ENCODE data around the gene CXXC1.

CXXC1 gene

GRCh38 chr18:50275503-50276036 is 11.9 kb downstream of the CXXC1 start:
- Histone ChIP-seq H3K9me3 (ENCODE audit: control extremely low read depth in 1 of 5, control insufficient read depth in 4 of 5, insufficient read depth in 2 of 5, low read depth in 1 of 5, low read length in 4 of 5) (no peaks in the 10 kb centered on the region), H3K4me1 (ENCODE audit: control extremely low read depth in 1 of 4, control insufficient read depth in 4 of 4, insufficient read depth in 4 of 4, low read length in 3 of 4) (peaks cover 0 to 17% (median 10%) of the 10 kb centered on the region in 4 experiments), H3K27ac (ENCODE audit: insufficient read depth in 1 of 2, low read depth in 1 of 2, low read length in 2 of 2, poor library complexity in 1 of 2, severe bottlenecking in 2 of 2) (no peak overlapping the region), H3K27me3 (replicated peaks in 2 of 5; ENCODE audit: control insufficient read depth in 4 of 5, insufficient read depth in 5 of 5, low read length in 4 of 5) (no peaks in the 10 kb centered on the region), H3K4me3 (ENCODE audit: control insufficient read depth in 1 of 7, extremely low read depth in 1 of 7, insufficient read depth in 4 of 7, low read depth in 2 of 7, low read length in 6 of 7) (no peak overlapping the region), H3K36me3 (ENCODE audit: control insufficient read depth in 4 of 4, insufficient read depth in 4 of 4, low read length in 3 of 4) (peaks cover 42 to 86% (median 66%) of the 10 kb centered on the region in 4 experiments)
- ChIA-PET CTCF (no interaction called here), POLR2A (no interaction called here)
- DNase-seq: no peak
- WGBS (ENCODE audit: insufficient coverage): 98% methylated on average over 15 of the region's 19 CpGs

- Histone ChIP-seq H3K27ac (ENCODE audit: insufficient read depth in 1 of 2, low read depth in 1 of 2, low read length in 2 of 2, poor library complexity in 1 of 2, severe bottlenecking in 2 of 2) (no peak overlapping the region), H3K4me3 (ENCODE audit: control insufficient read depth in 1 of 7, extremely low read depth in 1 of 7, insufficient read depth in 4 of 7, low read depth in 2 of 7, low read length in 6 of 7) (no peak overlapping the region), H3K9me3 (ENCODE audit: control extremely low read depth in 1 of 5, control insufficient read depth in 4 of 5, insufficient read depth in 2 of 5, low read depth in 1 of 5, low read length in 4 of 5) (no peaks in the 10 kb centered on the region), H3K4me1 (ENCODE audit: control extremely low read depth in 1 of 4, control insufficient read depth in 4 of 4, insufficient read depth in 4 of 4, low read length in 3 of 4) (peaks cover 0 to 10% (median 3%) of the 10 kb centered on the region in 4 experiments), H3K27me3 (replicated peaks in 2 of 5; ENCODE audit: control insufficient read depth in 4 of 5, insufficient read depth in 5 of 5, low read length in 4 of 5) (no peaks in the 10 kb centered on the region), H3K36me3 (ENCODE audit: control insufficient read depth in 4 of 4, insufficient read depth in 4 of 4, low read length in 3 of 4) (peaks cover 43 to 92% (median 69%) of the 10 kb centered on the region in 4 experiments)
- 90% methylated on average over 2 of the region's 10 CpGs for WGBS (ENCODE audit: insufficient coverage)
- ChIA-PET CTCF (interaction anchor here (1.0 kb wide), 1 partner anchor 57 kb away, joined by 3 read pairs; no protein-coding TSS in a partner anchor), POLR2A (no interaction called here)
- no peak for DNase-seq
Observed at GRCh38 chr18:50274941-50275340, 12.6 kb downstream of the CXXC1 start.

- DNase-seq: no peak
- no peak overlapping the region for H3K27ac ChIP-seq (ENCODE audit: insufficient read depth in 1 of 2, low read depth in 1 of 2, low read length in 2 of 2, poor library complexity in 1 of 2, severe bottlenecking in 2 of 2)
- POLR2A ChIA-PET: no interaction called here
- WGBS (ENCODE audit: insufficient coverage): 92% methylated on average over 12 of the region's 17 CpGs
- H3K27me3 ChIP-seq (replicated peaks in 2 of 5; ENCODE audit: control insufficient read depth in 4 of 5, insufficient read depth in 5 of 5, low read length in 4 of 5): no peaks in the 10 kb centered on the region
- peaks cover 0 to 2% (median 0%) of the 10 kb centered on the region in 4 experiments for H3K4me1 ChIP-seq (ENCODE audit: control extremely low read depth in 1 of 4, control insufficient read depth in 4 of 4, insufficient read depth in 4 of 4, low read length in 3 of 4)
- H3K4me3 ChIP-seq (ENCODE audit: control insufficient read depth in 1 of 7, extremely low read depth in 1 of 7, insufficient read depth in 4 of 7, low read depth in 2 of 7, low read length in 6 of 7): no peak overlapping the region
- H3K9me3 ChIP-seq (ENCODE audit: control extremely low read depth in 1 of 5, control insufficient read depth in 4 of 5, insufficient read depth in 2 of 5, low read depth in 1 of 5, low read length in 4 of 5): no peaks in the 10 kb centered on the region
- CTCF ChIA-PET: interaction anchor here (1.0 kb wide), 1 partner anchor 56 kb away, joined by 3 read pairs; no protein-coding TSS in a partner anchor
- peaks cover 44 to 93% (median 76%) of the 10 kb centered on the region in 4 experiments for H3K36me3 ChIP-seq (ENCODE audit: control insufficient read depth in 4 of 4, insufficient read depth in 4 of 4, low read length in 3 of 4)
Observed at GRCh38 chr18:50274044-50274442, 13.4 kb downstream of the CXXC1 start.

GRCh38 chr18:50273203-50274043 is 14.1 kb downstream of the CXXC1 start:
- CTCF ChIA-PET: no interaction called here

GRCh38 chr18:50272568-50272967 is 14.9 kb downstream of the CXXC1 start:
- no peak for DNase-seq
- CTCF ChIA-PET: interaction anchor here (1.6 kb wide), 1 partner anchor 104 kb away, joined by 3 read pairs; no protein-coding TSS in a partner anchor
- Histone ChIP-seq H3K4me1 (ENCODE audit: control extremely low read depth in 1 of 4, control insufficient read depth in 4 of 4, insufficient read depth in 4 of 4, low read length in 3 of 4) (peaks cover 0 to 6% (median 0%) of the 10 kb centered on the region in 4 experiments), H3K9me3 (ENCODE audit: control extremely low read depth in 1 of 5, control insufficient read depth in 4 of 5, insufficient read depth in 2 of 5, low read depth in 1 of 5, low read length in 4 of 5) (no peaks in the 10 kb centered on the region), H3K27me3 (replicated peaks in 2 of 5; ENCODE audit: control insufficient read depth in 4 of 5, insufficient read depth in 5 of 5, low read length in 4 of 5) (no peaks in the 10 kb centered on the region), H3K27ac (ENCODE audit: insufficient read depth in 1 of 2, low read depth in 1 of 2, low read length in 2 of 2, poor library complexity in 1 of 2, severe bottlenecking in 2 of 2) (no peak overlapping the region), H3K36me3 (ENCODE audit: control insufficient read depth in 4 of 4, insufficient read depth in 4 of 4, low read length in 3 of 4) (peaks cover 38 to 89% (median 70%) of the 10 kb centered on the region in 4 experiments), H3K4me3 (ENCODE audit: control insufficient read depth in 1 of 7, extremely low read depth in 1 of 7, insufficient read depth in 4 of 7, low read depth in 2 of 7, low read length in 6 of 7) (no peak overlapping the region)
- WGBS (ENCODE audit: insufficient coverage): 97% methylated on average over 4 of the region's 5 CpGs
- POLR2A ChIA-PET: no interaction called here

More at GRCh38 chr18:50273203-50274043, 14.1 kb downstream of the CXXC1 start:
- Histone ChIP-seq H3K4me1 (ENCODE audit: control extremely low read depth in 1 of 4, control insufficient read depth in 4 of 4, insufficient read depth in 4 of 4, low read length in 3 of 4) (no peaks in the 10 kb centered on the region), H3K27ac (ENCODE audit: insufficient read depth in 1 of 2, low read depth in 1 of 2, low read length in 2 of 2, poor library complexity in 1 of 2, severe bottlenecking in 2 of 2) (no peak overlapping the region), H3K36me3 (ENCODE audit: control insufficient read depth in 4 of 4, insufficient read depth in 4 of 4, low read length in 3 of 4) (peaks cover 41 to 93% (median 76%) of the 10 kb centered on the region in 4 experiments), H3K9me3 (ENCODE audit: control extremely low read depth in 1 of 5, control insufficient read depth in 4 of 5, insufficient read depth in 2 of 5, low read depth in 1 of 5, low read length in 4 of 5) (no peaks in the 10 kb centered on the region), H3K27me3 (replicated peaks in 2 of 5; ENCODE audit: control insufficient read depth in 4 of 5, insufficient read depth in 5 of 5, low read length in 4 of 5) (no peaks in the 10 kb centered on the region), H3K4me3 (ENCODE audit: control insufficient read depth in 1 of 7, extremely low read depth in 1 of 7, insufficient read depth in 4 of 7, low read depth in 2 of 7, low read length in 6 of 7) (no peak overlapping the region)
- POLR2A ChIA-PET: no interaction called here
- DNase-seq: no peak
- 96% methylated on average over 22 of the region's 23 CpGs for WGBS (ENCODE audit: insufficient coverage)

- POLR2A ChIA-PET: interaction anchor here (1.3 kb wide), 1 partner anchor 13 kb away, joined by 3 read pairs; the partner anchor contains the start of gene MBD1
Observed at GRCh38 chr18:50268022-50268747, 19.3 kb downstream of the CXXC1 start.

More at GRCh38 chr18:50268022-50268747, 19.3 kb downstream of the CXXC1 start:
- DNase-seq: peak; percentile 80
- Histone ChIP-seq H3K27me3 (replicated peaks in 2 of 5; ENCODE audit: control insufficient read depth in 4 of 5, insufficient read depth in 5 of 5, low read length in 4 of 5) (no peaks in the 10 kb centered on the region), H3K36me3 (ENCODE audit: control insufficient read depth in 4 of 4, insufficient read depth in 4 of 4, low read length in 3 of 4) (peaks cover 16 to 55% (median 32%) of the 10 kb centered on the region in 4 experiments), H3K27ac (ENCODE audit: insufficient read depth in 1 of 2, low read depth in 1 of 2, low read length in 2 of 2, poor library complexity in 1 of 2, severe bottlenecking in 2 of 2) (peak overlapping the region in 1 of 2 experiments; percentile 37), H3K4me1 (ENCODE audit: control extremely low read depth in 1 of 4, control insufficient read depth in 4 of 4, insufficient read depth in 4 of 4, low read length in 3 of 4) (peaks cover 0 to 24% (median 12%) of the 10 kb centered on the region in 4 experiments), H3K4me3 (ENCODE audit: control insufficient read depth in 1 of 7, extremely low read depth in 1 of 7, insufficient read depth in 4 of 7, low read depth in 2 of 7, low read length in 6 of 7) (peak overlapping the region in 6 of 7 experiments; percentile 29 to 91 (median 78)), H3K9me3 (ENCODE audit: control extremely low read depth in 1 of 5, control insufficient read depth in 4 of 5, insufficient read depth in 2 of 5, low read depth in 1 of 5, low read length in 4 of 5) (no peaks in the 10 kb centered on the region)
- CTCF ChIA-PET: interaction anchor here (0.6 to 2.5 kb wide), 10 partner anchors 9 to 89 kb away, joined by 3 to 14 read pairs (median 4); no protein-coding TSS in a partner anchor
- WGBS (ENCODE audit: insufficient coverage): 6% methylated on average over 44 of the region's 56 CpGs

Measured in common myeloid progenitor, CD34-positive (primary cell).